Measurements from ENCODE around the gene TMEM123. TPM values are rescaled to one million over a fixed set of nuclear protein-coding genes. Genes with fewer than 3 reads are reported as not detected.

TMEM123 gene
- total and polyA plus RNA-seq, 10 of the 15 experiments (the other 5 are each of a cell fraction or from before 2014, with no cell fraction given): 35.1 to 667 (median 123) TPM

GRCh38 chr11:102499931-102500330 is 47.4 kb upstream of the TMEM123 start:
- 0 out of 4 replicates have a peak, but pooled peaks cover 0 to 3% of the 10 kb centered on the region in 2 experiments for H3K27me3 ChIP-seq (replicated peaks in 1 of 2; ENCODE audit: control insufficient read depth in 2 of 2, insufficient read depth in 2 of 2, low read length in 1 of 2)
- DNase-seq (ENCODE audit: low read depth, low spot score) (no peak), ATAC-seq (no peak), FAIRE-seq (no peak)
- H3K4me3 ChIP-seq: no peak overlapping the region
- in situ Hi-C loops (cut with MboI): loop anchor here (25.0 kb wide), 1 partner anchor 113 kb away; no protein-coding TSS in a partner anchor
- no peak for TF ChIP-seq CREB1 (IDR thresholded peaks at IDR 0.05; ENCODE audit: low read depth)
- TF ChIP-seq MYB (IDR thresholded peaks at IDR 0.05; ENCODE audit: borderline replicate concordance, low read depth, low read length): no peak
- TF ChIP-seq, protein P1, sequence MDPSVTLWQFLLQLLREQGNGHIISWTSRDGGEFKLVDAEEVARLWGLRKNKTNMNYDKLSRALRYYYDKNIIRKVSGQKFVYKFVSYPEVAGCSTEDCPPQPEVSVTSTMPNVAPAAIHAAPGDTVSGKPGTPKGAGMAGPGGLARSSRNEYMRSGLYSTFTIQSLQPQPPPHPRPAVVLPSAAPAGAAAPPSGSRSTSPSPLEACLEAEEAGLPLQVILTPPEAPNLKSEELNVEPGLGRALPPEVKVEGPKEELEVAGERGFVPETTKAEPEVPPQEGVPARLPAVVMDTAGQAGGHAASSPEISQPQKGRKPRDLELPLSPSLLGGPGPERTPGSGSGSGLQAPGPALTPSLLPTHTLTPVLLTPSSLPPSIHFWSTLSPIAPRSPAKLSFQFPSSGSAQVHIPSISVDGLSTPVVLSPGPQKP (IDR thresholded peaks at IDR 0.05; ENCODE audit: low read depth, low read length): no peak
- no peak for TF ChIP-seq TCF12 (IDR thresholded peaks at IDR 0.05; ENCODE audit: low read depth, low read length)
- no peak for TF ChIP-seq CBX5 (IDR thresholded peaks at IDR 0.05; ENCODE audit: low read depth)
- TF ChIP-seq SKIL (IDR thresholded peaks at IDR 0.05; ENCODE audit: low read depth, poor library complexity, severe bottlenecking): no peak
- no peak overlapping the region for H3K27ac ChIP-seq (ENCODE audit: control insufficient read depth, insufficient read depth)
- RAD21 ChIA-PET (ENCODE audit: unreplicated experiment): interaction anchor here (0.6 to 5.0 kb wide), 20 partner anchors 7 to 206 kb away, joined by 3 to 37 read pairs (median 4); no protein-coding TSS in a partner anchor
- no peaks in the 10 kb centered on the region for H4K20me1 ChIP-seq (ENCODE audit: control insufficient read depth, insufficient read depth)
- no peak overlapping the region for H3K4me2 ChIP-seq (ENCODE audit: control insufficient read depth, insufficient read depth)
- H3K36me3 ChIP-seq (ENCODE audit: control insufficient read depth in 2 of 2, insufficient read depth in 2 of 2, low read length in 1 of 2): no peaks in the 10 kb centered on the region
- SMC1A ChIA-PET (ENCODE audit: uncharacterized antibody, unreplicated experiment): interaction anchor here (0.7 to 3.8 kb wide), 29 partner anchors 9 to 220 kb away, joined by 3 to 46 read pairs (median 5); no protein-coding TSS in a partner anchor
- intact Hi-C loops (cut with micrococcal nuclease; ENCODE audit: unreplicated experiment): no loop called here
- no peak overlapping the region for H3K9ac ChIP-seq (ENCODE audit: control insufficient read depth, insufficient read depth, low read length)
- H3K79me2 ChIP-seq (ENCODE audit: control insufficient read depth, insufficient read depth, low read length): no peaks in the 10 kb centered on the region
- POLR2A ChIA-PET: interaction anchor here (0.9 to 1.4 kb wide), 4 partner anchors 9 to 112 kb away, joined by 3 to 6 read pairs (median 4); no protein-coding TSS in a partner anchor
- CTCF ChIA-PET: interaction anchor here (0.7 to 4.5 kb wide), 14 partner anchors 38 to 211 kb away, joined by 3 to 71 read pairs (median 4); no protein-coding TSS in a partner anchor
- no peaks in the 10 kb centered on the region for H3K9me3 ChIP-seq (replicated peaks; ENCODE audit: control insufficient read depth, insufficient read depth, low read length)
- H3K4me1 ChIP-seq (ENCODE audit: control insufficient read depth, insufficient read depth, low read length): no peaks in the 10 kb centered on the region
- WGBS (ENCODE audit: insufficient coverage, insufficient replicate concordance, low lambda C conversion rate, missing lambda C conversion rate): 22% methylated on average over 2 of the region's 2 CpGs
- BruUV-seq (replicated peaks): no TSS peak
- H2AFZ ChIP-seq (ENCODE audit: control insufficient read depth, low read depth, low read length): no peak overlapping the region

Data from GM12878 (cell line).